Colonic mucosa (tissue), 4 donors: Measurements from ENCODE around the gene FUT8. TPM values are rescaled to one million over a fixed set of nuclear protein-coding genes. Genes with fewer than 3 reads are reported as not detected.

Experiments
- DNase-seq: peaks from one replicate; pipeline ENCODE4 v3.0.0-alpha.2; 2020
- H3K27ac ChIP-seq: fragments of 200-600 bp; one replicate; pipeline ENCODE4 v1.8.0; 2021
- H3K27me3 ChIP-seq: fragments of 200-600 bp; one replicate; pipeline ENCODE4 v1.8.0; 2021
- H3K36me3 ChIP-seq: fragments of 200-600 bp; one replicate; pipeline ENCODE4 v1.8.0; 2021
- H3K4me1 ChIP-seq: fragments of 200-600 bp; one replicate; pipeline ENCODE4 v1.8.0; 2021; ENCODE audit warnings: mild to moderate bottlenecking
- H3K4me3 ChIP-seq: fragments of 200-600 bp; one replicate; pipeline ENCODE4 v1.8.0; 2021
- H3K9ac ChIP-seq, 2 donors: one replicate each; pipeline ENCODE4 v1.7.0; 2013; ENCODE audit warnings: control low read depth in 2 of 2, low read depth in 2 of 2, low read length in 2 of 2
- H3K9me3 ChIP-seq: fragments of 200-600 bp; one replicate; pipeline ENCODE4 v1.8.0; 2021
- CTCF ChIP-seq: fragments of 200-600 bp; IDR thresholded peaks from one replicate; pipeline ENCODE4 v1.8.0; 2022; ENCODE audit warnings: antibody characterized with exemption, mild to moderate bottlenecking
- intact Hi-C: fragments of 100-400 bp; cut with DNase I; formaldehyde crosslinking; loops from one replicate; pipeline ENCODE4 v1.14.1; 2022
- total RNA-seq, 2 donors: library from RNA; stranded (reverse); fragmentation: NEBNext Ultra II Directional in 1 of 2; extraction: Animal tissue kit (Norgen Biotek cat#: 25700) in 1 of 2; gene quantifications; one replicate each; pipeline ENCODE4 v1.2.1, GENCODE V29; 2021
- donor health status: healthy.
- donor health status: DM: no; HTN: no; CAD: no.
- donor health status: DM: no; HTN: no; CAD: no.

FUT8 gene
- total RNA-seq, 2 donors from 2014 or later, result 28.8 to 37.2 TPM

GRCh38 chr14:65500075-65500474 lies 87.5 kb downstream of the FUT8 start:
- Histone ChIP-seq H3K4me1 (no peaks in the 10 kb centered on the region), H3K9me3 (no peaks in the 10 kb centered on the region), H3K27me3 (no peaks in the 10 kb centered on the region), H3K36me3 (no peaks in the 10 kb centered on the region), H3K4me3 (no peak overlapping the region), H3K27ac (no peak overlapping the region), H3K9ac (no peak overlapping the region)
- no peak for TF ChIP-seq CTCF
- DNase-seq, result no peak
- intact Hi-C loops, result no loop called here

- Histone ChIP-seq H3K27ac (no peak overlapping the region), H3K4me1 (no peaks in the 10 kb centered on the region), H3K36me3 (no peaks in the 10 kb centered on the region), H3K9me3 (no peaks in the 10 kb centered on the region), H3K27me3 (no peaks in the 10 kb centered on the region), H3K9ac (no peak overlapping the region), H3K4me3 (no peak overlapping the region)
- DNase-seq, result no peak
- intact Hi-C loops, result no loop called here
- TF ChIP-seq CTCF, result no peak
Observed at GRCh38 chr14:65501328-65501727, 88.8 kb downstream of the FUT8 start.

GRCh38 chr14:65502676-65503124 lies 90.2 kb downstream of the FUT8 start:
- Histone ChIP-seq H3K27ac (no peak overlapping the region), H3K9ac (no peak overlapping the region), H3K27me3 (no peaks in the 10 kb centered on the region), H3K9me3 (no peaks in the 10 kb centered on the region), H3K36me3 (no peaks in the 10 kb centered on the region), H3K4me3 (no peak overlapping the region), H3K4me1 (no peaks in the 10 kb centered on the region)
- intact Hi-C loops, result no loop called here
- no peak for TF ChIP-seq CTCF
- no peak for DNase-seq

- H3K4me1 ChIP-seq, result no peaks in the 10 kb centered on the region
- no peak for DNase-seq
- H3K36me3 ChIP-seq, result no peaks in the 10 kb centered on the region
- H3K27me3 ChIP-seq, result no peaks in the 10 kb centered on the region
- no peak overlapping the region for H3K27ac ChIP-seq
- no peak overlapping the region for H3K9ac ChIP-seq
- no peak for TF ChIP-seq CTCF
- no peaks in the 10 kb centered on the region for H3K9me3 ChIP-seq
- H3K4me3 ChIP-seq, result no peak overlapping the region
- intact Hi-C loops, result no loop called here
Observed at GRCh38 chr14:65503771-65504170, 91.2 kb downstream of the FUT8 start.

- H3K27ac ChIP-seq, result no peak overlapping the region
- no peak overlapping the region for H3K9ac ChIP-seq
- H3K4me1 ChIP-seq, result no peaks in the 10 kb centered on the region
- no peak for TF ChIP-seq CTCF
- intact Hi-C loops, result no loop called here
- H3K27me3 ChIP-seq, result no peaks in the 10 kb centered on the region
- no peak overlapping the region for H3K4me3 ChIP-seq
- no peak for DNase-seq
- H3K36me3 ChIP-seq, result no peaks in the 10 kb centered on the region
- no peaks in the 10 kb centered on the region for H3K9me3 ChIP-seq
Observed at GRCh38 chr14:65506801-65507200, 94.3 kb downstream of the FUT8 start.

- DNase-seq, result no peak
- Histone ChIP-seq H3K36me3 (no peaks in the 10 kb centered on the region), H3K27me3 (no peaks in the 10 kb centered on the region), H3K9me3 (no peaks in the 10 kb centered on the region), H3K27ac (no peak overlapping the region), H3K4me3 (no peak overlapping the region), H3K4me1 (no peaks in the 10 kb centered on the region), H3K9ac (no peak overlapping the region)
- intact Hi-C loops, result no loop called here
- no peak for TF ChIP-seq CTCF
Observed at GRCh38 chr14:65509842-65510241, 97.3 kb downstream of the FUT8 start.
